Body of pancreas (tissue), 4 donors: ENCODE data around the gene TBL1X.

Experiments
- CTCF ChIP-seq, 7 experiments: fragments of 450-650 bp in 4 of 7; fragments of 200-600 bp in 3 of 7; sonication (generic) in 3 of 7; IDR thresholded peaks; one replicate each; pipeline ENCODE4 v1.5.1; 2016 to 2019; ENCODE audit warnings: antibody characterized with exemption in 7 of 7
- POLR2A ChIP-seq, 3 donors: fragments of 450-650 bp; IDR thresholded peaks; one replicate each; pipeline ENCODE4 v1.6.1; 2016; ENCODE audit warnings: antibody characterized with exemption in 3 of 3, mild to moderate bottlenecking in 2 of 3

- TF ChIP-seq CTCF (IDR thresholded peaks at IDR 0.05), result no peak
- no peak for TF ChIP-seq POLR2A (IDR thresholded peaks at IDR 0.05)
These were observed 311.1 kb downstream of the TBL1X start for GRCh38 chrX:9775930-9776329.
